GM13977 (cell line): ENCODE data around the gene ANKMY1.
"Not testable (repeated sequence)": the region's sequence is repeated elsewhere in the genome, so short reads cannot be mapped to it uniquely, and the experiment has no call there.

Experiments used
- DNase-seq: peaks from one replicate; pipeline ENCODE4 v3.0.0; 2012; ENCODE audit warnings: low spot score
- in situ Hi-C: fragments of 300-500 bp; cut with MboI; formaldehyde crosslinking; loops from one replicate; pipeline ENCODE4 v1.12.0; 2022; ENCODE audit warnings: low sequenced_read_pairs, low pct_unique_long_range_greater_than_20kb, mixed read lengths, inconsistent platforms; ENCODE audit not compliant: unreplicated experiment
- TF ChIP-seq, protein P1 (sequence below): IDR thresholded peaks from 2 replicates; pipeline ENCODE4 v1.5.1; 2012; ENCODE audit warnings: mild to moderate bottlenecking, control low read depth; ENCODE audit not compliant: insufficient read depth; ENCODE audit errors: extremely low read depth, missing control alignments

The ANKMY1 gene

DNA sequence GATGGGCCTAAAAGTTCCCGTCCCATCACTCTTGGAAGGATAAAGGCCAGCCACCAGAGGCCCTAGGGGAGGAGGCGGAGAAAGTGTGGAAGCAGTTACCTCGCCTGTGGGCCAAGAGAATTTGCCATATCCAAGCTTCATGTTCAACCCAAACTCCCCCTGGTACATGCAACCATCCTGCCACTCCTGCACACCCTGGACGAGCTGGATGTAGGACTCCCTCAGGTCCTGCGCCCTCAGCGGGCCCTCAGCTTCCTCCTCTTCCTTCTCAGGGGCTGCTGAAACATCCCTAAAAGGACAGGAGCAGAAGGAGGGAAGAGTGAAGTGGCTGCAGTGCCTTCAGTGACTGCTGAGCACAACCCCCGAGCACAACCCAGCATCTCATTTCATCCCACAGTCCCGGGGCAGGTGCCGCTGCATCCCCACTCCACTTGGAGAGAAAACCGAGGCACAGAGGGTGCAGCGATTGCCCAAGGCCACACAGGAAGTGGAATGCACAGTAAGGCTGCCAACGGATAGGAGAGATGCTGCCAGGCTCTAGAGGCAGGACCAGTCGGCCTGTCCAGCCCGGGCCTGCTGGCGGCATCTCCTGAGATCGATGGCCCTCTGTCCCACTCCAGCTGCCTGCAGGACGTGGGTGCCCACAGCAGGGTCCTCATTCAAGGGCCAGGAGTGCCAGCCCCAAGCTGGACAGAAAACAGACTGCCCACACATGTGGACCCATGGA lies 2.9 kb downstream of the ANKMY1 start:
- TF ChIP-seq, protein P1, sequence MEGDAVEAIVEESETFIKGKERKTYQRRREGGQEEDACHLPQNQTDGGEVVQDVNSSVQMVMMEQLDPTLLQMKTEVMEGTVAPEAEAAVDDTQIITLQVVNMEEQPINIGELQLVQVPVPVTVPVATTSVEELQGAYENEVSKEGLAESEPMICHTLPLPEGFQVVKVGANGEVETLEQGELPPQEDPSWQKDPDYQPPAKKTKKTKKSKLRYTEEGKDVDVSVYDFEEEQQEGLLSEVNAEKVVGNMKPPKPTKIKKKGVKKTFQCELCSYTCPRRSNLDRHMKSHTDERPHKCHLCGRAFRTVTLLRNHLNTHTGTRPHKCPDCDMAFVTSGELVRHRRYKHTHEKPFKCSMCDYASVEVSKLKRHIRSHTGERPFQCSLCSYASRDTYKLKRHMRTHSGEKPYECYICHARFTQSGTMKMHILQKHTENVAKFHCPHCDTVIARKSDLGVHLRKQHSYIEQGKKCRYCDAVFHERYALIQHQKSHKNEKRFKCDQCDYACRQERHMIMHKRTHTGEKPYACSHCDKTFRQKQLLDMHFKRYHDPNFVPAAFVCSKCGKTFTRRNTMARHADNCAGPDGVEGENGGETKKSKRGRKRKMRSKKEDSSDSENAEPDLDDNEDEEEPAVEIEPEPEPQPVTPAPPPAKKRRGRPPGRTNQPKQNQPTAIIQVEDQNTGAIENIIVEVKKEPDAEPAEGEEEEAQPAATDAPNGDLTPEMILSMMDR, result no peak
- in situ Hi-C loops, result no loop called here
- DNase-seq, result no peak

DNA sequence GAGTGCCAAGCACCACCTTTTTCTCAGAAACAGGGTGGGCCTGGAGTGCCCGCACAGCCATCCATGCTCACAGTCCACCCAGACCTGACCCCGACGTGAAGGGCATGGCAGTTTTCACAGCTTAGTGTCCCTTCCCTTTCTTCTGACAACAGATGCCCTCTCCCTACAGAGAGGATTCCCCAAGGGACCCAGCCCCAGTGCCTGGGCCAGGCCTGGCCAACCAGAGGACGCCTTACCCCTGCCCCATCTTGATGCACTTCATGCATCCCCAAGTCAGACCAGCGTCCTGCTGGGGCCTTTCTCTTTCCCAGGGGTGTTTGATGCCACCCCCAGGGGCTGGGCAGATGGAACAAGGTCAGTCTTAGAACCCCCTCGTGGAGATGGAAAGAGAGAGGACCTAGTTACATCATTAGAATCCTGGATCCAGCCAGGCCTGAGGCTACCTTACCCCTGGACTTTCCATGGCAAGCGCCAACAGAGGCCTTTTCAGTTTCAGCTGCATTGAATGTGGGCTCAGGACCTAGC lies 3.8 kb downstream of the ANKMY1 start:
- no peak for DNase-seq
- TF ChIP-seq, protein P1, result no peak
- in situ Hi-C loops, result no loop called here

DNA sequence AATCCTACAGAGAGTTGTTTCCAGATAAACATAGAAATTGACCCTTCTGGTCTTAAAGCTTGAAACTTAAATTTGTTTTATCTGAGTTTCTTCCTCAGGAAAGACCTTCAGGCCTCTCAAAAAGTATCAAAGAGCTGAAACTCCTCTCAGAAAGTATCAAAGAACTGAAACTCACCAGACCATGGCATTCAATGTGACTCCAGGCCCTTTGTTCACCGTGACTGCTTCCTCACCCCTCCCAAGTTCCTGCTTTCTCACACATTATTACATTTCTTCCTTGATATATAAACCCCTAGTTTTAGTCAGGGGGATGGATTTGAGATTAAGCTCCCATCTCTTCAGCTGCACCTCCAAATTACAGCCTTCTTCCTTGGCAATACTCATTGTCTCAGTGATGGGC lies 6.0 kb downstream of the ANKMY1 start:
- in situ Hi-C loops, result no loop called here
- DNase-seq, result no peak
- TF ChIP-seq, protein P1, result no peak

DNA sequence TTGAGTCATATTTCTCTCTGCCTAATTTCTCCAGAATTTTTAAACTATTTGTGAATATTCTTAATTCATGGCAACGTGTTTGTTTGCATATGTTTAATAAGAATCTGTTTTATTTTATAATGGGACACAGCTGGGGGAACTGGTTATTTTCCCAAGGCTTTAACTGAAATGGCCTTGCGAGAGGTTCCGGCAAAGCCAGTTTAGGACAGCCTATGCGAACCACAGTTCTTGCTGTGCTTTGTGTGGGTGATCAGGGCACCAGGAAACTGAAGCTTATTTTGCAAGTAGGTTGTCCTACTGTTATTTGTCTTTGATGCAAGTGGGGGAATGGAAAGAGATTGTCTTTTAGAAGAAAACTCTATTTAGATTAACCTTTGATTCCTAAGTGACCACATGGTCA lies 6.5 kb downstream of the ANKMY1 start:
- DNase-seq, result no peak
- TF ChIP-seq, protein P1, result no peak
- in situ Hi-C loops, result no loop called here

DNA sequence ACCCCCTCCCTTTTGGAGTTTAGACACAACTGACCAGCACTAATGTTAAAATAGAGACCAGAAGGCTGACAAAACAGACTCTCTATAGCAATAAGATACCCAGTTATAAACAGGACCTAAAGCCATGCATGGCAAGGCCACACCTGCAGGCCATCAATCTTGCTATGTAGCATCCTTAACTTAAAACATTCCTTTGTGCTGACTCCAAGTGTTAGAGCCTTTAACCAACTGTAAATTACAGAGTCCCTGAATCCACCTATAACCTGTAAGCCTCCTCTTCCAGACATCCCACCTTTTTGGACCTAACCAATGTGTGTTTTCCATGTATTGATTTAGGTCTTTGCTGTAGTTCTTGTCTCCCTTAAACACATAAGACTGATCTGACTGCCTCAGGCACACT lies 17.9 kb downstream of the ANKMY1 start:
- DNase-seq, result no peak
- in situ Hi-C loops, result no loop called here
- TF ChIP-seq, protein P1, result no peak

DNA sequence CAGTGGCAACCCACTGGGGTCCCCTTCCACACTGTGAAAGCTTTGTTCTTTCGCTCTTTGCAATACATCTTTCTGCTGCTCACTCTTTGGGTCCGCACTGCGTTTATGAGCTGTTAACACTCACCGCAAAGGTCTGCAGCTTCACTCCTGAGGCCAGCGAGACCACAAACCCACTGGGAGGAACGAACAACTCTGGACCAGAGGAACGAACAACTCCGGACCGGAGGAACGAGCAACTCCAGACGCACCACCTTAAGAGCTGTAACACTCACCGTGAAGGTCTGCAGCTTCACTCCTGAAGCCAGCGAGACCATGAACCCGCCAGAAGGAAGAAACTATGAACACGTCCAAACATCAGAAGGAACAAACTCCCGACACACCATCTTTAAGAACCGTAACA lies 18.7 kb downstream of the ANKMY1 start:
- in situ Hi-C loops, result not testable (repeated sequence)

DNA sequence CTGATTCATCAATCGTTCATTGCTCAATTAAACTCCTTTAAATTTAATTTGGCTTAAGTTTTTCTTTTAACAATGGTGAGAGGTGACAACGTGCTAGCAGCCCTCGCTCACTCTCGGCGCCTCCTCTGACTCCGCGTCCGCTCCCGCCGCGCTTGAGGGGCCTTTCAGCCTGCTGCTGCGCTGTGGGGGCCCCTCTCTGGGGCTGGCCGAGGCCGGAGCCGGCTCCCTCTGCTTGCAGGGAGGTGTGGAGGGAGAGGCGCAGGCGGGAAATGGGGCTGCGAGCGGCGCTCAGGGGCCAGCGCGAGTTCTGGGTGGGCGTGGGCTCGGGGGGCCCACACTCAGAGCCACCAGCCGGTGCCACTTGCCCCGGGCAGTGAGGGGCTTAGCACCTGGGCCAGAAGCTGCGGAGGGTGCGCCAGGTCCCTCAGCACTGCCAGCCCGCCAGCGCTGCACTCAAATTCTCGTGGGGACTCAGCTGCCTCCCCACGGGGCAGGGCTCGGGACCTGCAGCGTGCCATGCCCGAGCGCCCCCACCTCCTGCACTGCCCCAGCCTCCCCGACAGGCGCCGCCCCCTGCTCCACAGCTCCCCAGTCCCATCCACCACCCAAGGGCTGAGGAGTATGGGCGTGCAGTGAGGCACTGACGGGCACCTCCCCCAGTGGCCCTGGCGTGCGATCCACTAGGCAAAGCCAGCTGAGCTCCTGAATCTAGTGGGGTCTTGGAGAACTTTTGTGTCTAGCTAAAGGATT lies 19.6 kb downstream of the ANKMY1 start:
- TF ChIP-seq, protein P1, result no peak
- in situ Hi-C loops, result no loop called here
- no peak for DNase-seq

More for the DNA sequence above, 18.7 kb downstream of the ANKMY1 start:
- DNase-seq, result not testable (repeated sequence)
